GM18867 (cell line): ENCODE measurements around the gene B3GALT6.

Experiments
- ATAC-seq: cut with Tn5 transposase; IDR thresholded peaks from one replicate; pipeline ENCODE4 v1.9.1; 2021; ENCODE audit warnings: mild to moderate bottlenecking, moderate library complexity; ENCODE audit not compliant: unreplicated experiment

B3GALT6 gene

GRCh38 chr1:1281533-1282321 lies 49.7 kb downstream of the B3GALT6 start:
- no peak for ATAC-seq

DNA sequence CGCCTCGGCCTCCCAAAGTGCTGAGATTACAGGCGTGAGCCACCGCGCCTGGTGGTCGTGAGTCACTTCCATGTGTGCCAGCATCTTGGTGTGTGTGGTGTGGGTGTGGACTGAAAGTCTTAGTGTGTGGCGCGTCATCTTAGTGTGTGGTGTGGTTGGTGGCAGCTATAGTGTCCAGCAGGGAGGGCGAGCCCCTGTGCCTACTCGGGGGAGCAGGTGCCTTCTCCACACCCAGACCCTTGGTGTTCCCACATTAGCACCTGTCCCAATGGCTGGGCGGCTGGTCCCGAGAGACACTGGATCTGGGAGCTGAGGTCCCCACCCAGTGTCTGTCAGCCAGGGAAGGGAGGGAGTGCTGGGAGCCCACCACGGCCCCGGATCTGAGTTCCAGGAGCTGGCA lies 51.0 kb downstream of the B3GALT6 start:
- no peak for ATAC-seq

- ATAC-seq: no peak
These were observed 51.8 kb downstream of the B3GALT6 start for GRCh38 chr1:1283821-1284220.
